Activated CD8-positive, alpha-beta memory T cell treated with anti-CD3 and anti-CD28 coated beads, Interleukin-2, amount 50 U/mL, for 24 hours (primary cell): ENCODE results near the gene ZNF790.

Source experiments
- DNase-seq: peaks from one replicate; pipeline ENCODE4 v3.0.0-alpha.2; 2020; ENCODE audit errors: extremely low read depth

The ZNF790 gene

GRCh38 chr19:36772311-36773222, 65.6 kb downstream of the ZNF790 start, which contains the start of gene ZNF850:
Gene ZNF850 (minus strand): TSS chr19:36772807. CDS start chr19:36762606, 10,201 bp downstream.
- DNase-seq: peak; percentile 89

- no peak for DNase-seq
These were observed 66.6 kb downstream of the ZNF790 start for GRCh38 chr19:36771261-36772231.
